ENCODE data around the gene MYEOV. TPM values are rescaled to one million over a fixed set of nuclear protein-coding genes. Genes with fewer than 3 reads are reported as not detected.

The MYEOV gene
- total RNA-seq, 1 experiment from 2014 or later, result 0.22 TPM

DNA sequence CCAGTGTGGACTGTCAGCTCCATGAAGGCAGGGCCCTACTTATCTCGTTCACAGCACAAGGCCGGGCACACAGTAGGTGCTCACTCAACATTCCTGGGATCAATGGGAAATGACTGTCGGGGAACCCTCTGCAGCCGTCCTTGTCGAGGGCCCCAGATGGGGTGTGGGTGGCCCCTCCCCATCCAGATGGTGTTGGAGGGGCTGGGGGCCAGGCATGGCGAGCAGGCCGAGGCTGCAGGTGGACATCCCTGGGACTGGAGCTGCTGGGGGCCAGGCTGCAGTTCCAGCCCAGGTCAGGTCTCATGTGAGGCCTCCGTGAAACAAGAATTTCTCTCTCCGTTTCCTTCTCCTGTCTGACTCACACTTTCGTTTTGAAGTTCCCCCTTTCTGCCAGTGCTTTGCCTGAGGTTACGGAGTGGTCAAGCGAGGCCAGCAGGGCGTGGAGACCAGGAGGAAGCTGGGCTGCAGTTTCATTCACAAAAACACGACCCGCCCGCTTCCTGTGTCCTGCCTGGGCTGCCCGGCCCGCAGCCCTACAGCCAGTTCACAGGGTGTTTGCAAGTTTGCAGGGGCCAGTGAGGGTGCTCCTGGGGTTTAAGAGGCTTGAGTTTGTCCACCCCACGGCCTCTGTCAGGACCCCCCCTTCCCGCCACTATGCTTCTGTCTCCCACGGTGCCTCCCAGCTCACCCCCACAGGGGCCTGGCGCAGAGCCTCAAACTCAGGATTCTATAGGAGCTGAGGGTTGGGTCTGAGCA is 4.5 kb downstream of the MYEOV start:
- no peak overlapping the region for H3K4me3 Mint-ChIP-seq
- H3K23ac ChIP-seq (ENCODE audit: insufficient read length, low read depth, low read length), result no peak overlapping the region
- H4K5ac ChIP-seq (ENCODE audit: insufficient read length, low read depth, low read length), result no peak overlapping the region
- H3K36me3 Mint-ChIP-seq (ENCODE audit: insufficient read depth in 1 of 3, low read depth in 3 of 3), result no peaks in the 10 kb centered on the region; a peak in 1 of 7 replicates
- H3K4ac ChIP-seq (ENCODE audit: low read depth, low read length), result no peak overlapping the region
- H4K8ac ChIP-seq (replicated peaks; ENCODE audit: insufficient read length, low read depth, low read length), result no peak overlapping the region
- peaks cover 9% of the 10 kb centered on the region for H3K27me3 Mint-ChIP-seq (ENCODE audit: low read depth)
- H4K91ac ChIP-seq (ENCODE audit: insufficient read length, low read depth, low read length), result no peak overlapping the region
- H3K56ac ChIP-seq (ENCODE audit: insufficient read length, low read depth, low read length), result no peak overlapping the region
- TF ChIP-seq, protein P1, sequence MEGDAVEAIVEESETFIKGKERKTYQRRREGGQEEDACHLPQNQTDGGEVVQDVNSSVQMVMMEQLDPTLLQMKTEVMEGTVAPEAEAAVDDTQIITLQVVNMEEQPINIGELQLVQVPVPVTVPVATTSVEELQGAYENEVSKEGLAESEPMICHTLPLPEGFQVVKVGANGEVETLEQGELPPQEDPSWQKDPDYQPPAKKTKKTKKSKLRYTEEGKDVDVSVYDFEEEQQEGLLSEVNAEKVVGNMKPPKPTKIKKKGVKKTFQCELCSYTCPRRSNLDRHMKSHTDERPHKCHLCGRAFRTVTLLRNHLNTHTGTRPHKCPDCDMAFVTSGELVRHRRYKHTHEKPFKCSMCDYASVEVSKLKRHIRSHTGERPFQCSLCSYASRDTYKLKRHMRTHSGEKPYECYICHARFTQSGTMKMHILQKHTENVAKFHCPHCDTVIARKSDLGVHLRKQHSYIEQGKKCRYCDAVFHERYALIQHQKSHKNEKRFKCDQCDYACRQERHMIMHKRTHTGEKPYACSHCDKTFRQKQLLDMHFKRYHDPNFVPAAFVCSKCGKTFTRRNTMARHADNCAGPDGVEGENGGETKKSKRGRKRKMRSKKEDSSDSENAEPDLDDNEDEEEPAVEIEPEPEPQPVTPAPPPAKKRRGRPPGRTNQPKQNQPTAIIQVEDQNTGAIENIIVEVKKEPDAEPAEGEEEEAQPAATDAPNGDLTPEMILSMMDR (conservative IDR thresholded peaks at IDR 0.05), result no peak
- H3K4me1 Mint-ChIP-seq, result peaks cover 9 to 11% of the 10 kb centered on the region in 2 experiments
- H3K14ac ChIP-seq (ENCODE audit: insufficient read depth, low read length), result no peak overlapping the region
- H3T11ph ChIP-seq (ENCODE audit: low read length), result no peak overlapping the region
- H3K23me2 ChIP-seq (ENCODE audit: insufficient read length, low read depth, low read length, poor library complexity, severe bottlenecking), result no peaks in the 10 kb centered on the region
- no peaks in the 10 kb centered on the region for H3K9me3 Mint-ChIP-seq
- no peak overlapping the region for H3K27ac ChIP-seq (ENCODE audit: insufficient read length, low read depth, low read length)
- no peak overlapping the region for H3K9ac ChIP-seq (ENCODE audit: extremely low read depth, insufficient read length, low read length)
- no peaks in the 10 kb centered on the region for H3K9me3 ChIP-seq (ENCODE audit: control insufficient read depth, low read depth, low read length)
- DNase-seq, result no peak
- H2BK5ac ChIP-seq (ENCODE audit: insufficient read length, low read length), result no peak overlapping the region
- H3K18ac ChIP-seq (ENCODE audit: insufficient read length, low read depth, low read length), result no peak overlapping the region
- H3K79me1 ChIP-seq (ENCODE audit: insufficient read depth, low read depth, low read length, poor library complexity, severe bottlenecking), result no peaks in the 10 kb centered on the region
- H2AFZ ChIP-seq (ENCODE audit: low read length), result no peak overlapping the region
- H2AK5ac ChIP-seq (ENCODE audit: insufficient read length, low read length), result no peak overlapping the region
- peak overlapping the region in 1 of 3 experiments; percentile 88; a peak in 1 of 7 replicates for H3K27ac Mint-ChIP-seq
- no peaks in the 10 kb centered on the region for H3K4me1 ChIP-seq (ENCODE audit: insufficient read depth, low read length)
- no peaks in the 10 kb centered on the region for H3K27me3 ChIP-seq (ENCODE audit: insufficient read depth, low read length)
- H2BK120ac ChIP-seq (ENCODE audit: low read depth, low read length, poor library complexity, severe bottlenecking), result no peak overlapping the region
- H3K79me2 ChIP-seq (ENCODE audit: insufficient read depth, low read length), result no peaks in the 10 kb centered on the region
- H3K4me2 ChIP-seq (ENCODE audit: insufficient read depth, insufficient read length, low read length), result no peak overlapping the region
- WGBS (ENCODE audit: extremely low coverage, insufficient read length, low lambda C conversion rate), result no CpG with 5 or more reads among the region's 22 CpGs
- no peak overlapping the region for H2BK12ac ChIP-seq (ENCODE audit: insufficient read length, low read depth, low read length)
- no peak overlapping the region for H2BK20ac ChIP-seq (ENCODE audit: low read depth, low read length, poor library complexity, severe bottlenecking)
- H4K20me1 ChIP-seq (ENCODE audit: control insufficient read depth, insufficient read depth, insufficient read length), result peaks cover 2% of the 10 kb centered on the region
- H2BK15ac ChIP-seq (ENCODE audit: low read depth, low read length), result no peak overlapping the region

All from H9 (cell line).